Suppressor macrophage (primary cell): ENCODE data around the gene CA11.

Experiments
- DNase-seq, 4 experiments: peaks; one replicate each; pipeline ENCODE4 v3.0.0-alpha.2; 2020 to 2022

The CA11 gene

DNA sequence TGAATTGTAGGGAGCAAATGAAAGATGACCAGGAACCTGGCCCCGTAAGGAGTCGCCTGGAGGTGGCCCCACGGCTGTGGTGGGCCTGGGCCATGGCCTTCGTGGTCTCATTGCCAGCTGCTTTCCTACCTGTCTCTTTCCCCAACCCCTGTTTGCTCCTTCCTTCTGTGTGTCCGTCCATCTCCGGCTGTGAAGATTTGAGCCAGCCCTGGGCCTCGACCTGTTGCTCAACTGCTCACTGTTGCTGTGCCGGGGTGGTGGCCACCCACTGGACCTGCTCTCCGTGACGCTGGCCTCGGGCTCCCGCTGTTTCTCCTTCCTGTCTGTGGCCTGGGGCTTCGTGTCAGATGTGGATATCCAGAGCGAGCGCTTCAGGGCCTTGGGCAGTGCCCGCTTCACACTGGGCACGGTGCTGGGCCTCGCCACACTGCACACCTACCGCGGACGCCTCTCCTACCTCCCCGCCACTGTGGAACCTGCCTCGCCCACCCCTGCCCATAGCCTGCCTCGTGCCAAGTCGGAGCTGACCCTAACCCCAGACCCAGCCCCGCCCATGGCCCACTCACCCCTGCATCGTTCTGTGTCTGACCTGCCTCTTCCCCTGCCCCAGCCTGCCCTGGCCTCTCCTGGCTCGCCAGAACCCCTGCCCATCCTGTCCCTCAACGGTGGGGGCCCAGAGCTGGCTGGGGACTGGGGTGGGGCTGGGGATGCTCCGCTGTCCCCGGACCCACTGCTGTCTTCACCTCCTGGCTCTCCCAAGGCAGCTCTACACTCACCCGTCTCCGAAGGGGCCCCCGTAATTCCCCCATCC lies 17.3 kb downstream of the CA11 start:
- DNase-seq: peak in 1 of 4 experiments; percentile 45

DNA sequence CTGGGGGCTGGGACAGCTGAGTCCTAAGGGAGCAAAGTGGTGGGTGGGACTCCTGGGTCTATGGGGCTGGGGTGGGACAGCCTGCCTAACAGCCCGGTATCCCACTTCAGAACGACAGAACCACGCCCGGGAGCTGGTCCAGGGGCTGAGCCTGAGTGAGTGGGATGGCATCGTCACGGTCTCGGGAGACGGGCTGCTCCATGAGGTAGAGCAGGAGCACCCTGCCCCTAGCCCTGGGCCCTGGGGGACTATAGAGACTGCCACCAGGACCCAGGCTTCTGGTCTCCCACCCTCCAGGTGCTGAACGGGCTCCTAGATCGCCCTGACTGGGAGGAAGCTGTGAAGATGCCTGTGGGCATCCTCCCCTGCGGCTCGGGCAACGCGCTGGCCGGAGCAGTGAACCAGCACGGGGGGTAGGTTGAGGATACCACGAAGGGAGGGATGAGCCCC lies 18.1 kb downstream of the CA11 start:
- no peak for DNase-seq

DNA sequence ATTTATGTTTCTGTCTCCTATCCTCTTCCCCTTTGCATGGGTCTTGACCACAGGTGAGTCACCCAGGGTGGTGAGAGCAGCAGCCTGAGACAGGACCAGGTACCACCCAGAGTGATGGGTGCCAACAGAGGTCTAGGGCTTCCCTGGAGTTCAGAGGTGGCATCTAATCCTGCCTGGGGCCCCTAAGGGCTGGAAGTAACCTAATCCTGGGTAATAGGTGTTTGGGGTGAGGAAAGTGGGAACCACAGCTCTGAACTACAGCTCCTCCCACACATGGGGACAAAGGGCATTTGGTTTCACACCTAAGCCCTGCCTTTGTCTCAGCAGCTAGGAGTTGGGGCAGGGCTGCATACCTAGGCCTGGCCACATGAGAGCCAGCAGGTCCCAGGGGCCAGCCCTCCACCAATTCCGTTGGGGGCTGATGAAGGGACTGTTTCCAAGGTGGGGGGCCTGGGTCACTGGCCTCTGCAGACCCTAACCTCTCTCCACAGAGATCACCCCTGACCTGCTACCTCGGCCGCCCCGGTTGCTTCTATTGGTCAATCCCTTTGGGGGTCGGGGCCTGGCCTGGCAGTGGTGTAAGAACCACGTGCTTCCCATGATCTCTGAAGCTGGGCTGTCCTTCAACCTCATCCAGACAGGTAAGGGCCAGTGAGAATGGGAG lies 18.7 kb downstream of the CA11 start:
- no peak for DNase-seq

DNA sequence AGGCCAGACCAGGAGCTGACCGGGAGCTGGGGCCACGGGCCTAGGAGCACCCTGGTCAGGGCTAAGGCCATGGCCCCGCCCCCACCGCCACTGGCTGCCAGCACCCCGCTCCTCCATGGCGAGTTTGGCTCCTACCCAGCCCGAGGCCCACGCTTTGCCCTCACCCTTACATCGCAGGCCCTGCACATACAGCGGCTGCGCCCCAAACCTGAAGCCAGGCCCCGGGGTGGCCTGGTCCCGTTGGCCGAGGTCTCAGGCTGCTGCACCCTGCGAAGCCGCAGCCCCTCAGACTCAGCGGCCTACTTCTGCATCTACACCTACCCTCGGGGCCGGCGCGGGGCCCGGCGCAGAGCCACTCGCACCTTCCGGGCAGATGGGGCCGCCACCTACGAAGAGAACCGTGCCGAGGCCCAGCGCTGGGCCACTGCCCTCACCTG lies 20.1 kb downstream of the CA11 start:
- no peak for DNase-seq

DNA sequence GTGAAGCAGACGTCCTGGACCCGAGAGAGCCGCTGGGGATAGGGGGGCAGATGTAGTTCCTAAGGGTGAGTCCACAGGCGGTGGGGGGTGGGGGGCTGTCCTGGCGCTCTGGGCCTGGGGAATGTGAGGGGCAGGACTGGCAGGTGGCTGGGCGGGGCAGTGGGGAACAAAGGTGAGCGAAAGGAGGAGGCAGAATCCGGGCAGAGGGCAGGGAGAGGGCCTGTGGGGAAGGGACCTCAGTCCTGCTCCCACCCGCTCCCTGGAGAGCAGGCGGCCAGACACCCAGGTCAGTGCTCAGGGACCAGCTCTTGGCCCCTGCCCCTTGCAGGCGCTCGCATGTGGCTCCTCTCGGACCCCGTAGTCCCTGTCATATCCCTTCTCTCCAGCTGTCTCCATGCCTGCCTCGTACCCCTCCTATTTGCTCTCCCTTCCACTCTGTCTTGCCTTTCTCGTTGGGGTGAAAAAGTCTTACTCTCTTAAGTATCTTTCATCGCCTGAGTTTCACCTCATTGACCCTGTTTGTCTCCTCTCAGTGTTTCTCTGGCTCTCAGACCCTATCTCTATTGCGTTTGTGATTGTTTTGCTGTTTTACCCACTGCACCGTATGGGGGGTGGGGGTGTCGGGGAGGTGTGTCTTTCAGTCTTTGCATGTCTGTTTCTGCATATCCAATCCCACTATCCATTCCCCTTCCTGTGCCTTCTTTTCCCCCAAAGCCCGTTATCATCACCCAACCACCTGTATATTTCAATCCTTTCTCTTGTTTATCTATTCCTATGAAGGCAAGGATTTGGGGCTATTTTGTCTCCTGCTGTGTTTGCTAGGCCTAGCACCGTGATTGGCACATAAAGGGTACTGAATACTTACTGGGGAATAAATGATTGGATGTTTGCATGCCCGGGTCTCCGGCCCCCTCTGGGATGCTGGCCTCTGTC lies 20.9 kb downstream of the CA11 start:
- DNase-seq: no peak

DNA sequence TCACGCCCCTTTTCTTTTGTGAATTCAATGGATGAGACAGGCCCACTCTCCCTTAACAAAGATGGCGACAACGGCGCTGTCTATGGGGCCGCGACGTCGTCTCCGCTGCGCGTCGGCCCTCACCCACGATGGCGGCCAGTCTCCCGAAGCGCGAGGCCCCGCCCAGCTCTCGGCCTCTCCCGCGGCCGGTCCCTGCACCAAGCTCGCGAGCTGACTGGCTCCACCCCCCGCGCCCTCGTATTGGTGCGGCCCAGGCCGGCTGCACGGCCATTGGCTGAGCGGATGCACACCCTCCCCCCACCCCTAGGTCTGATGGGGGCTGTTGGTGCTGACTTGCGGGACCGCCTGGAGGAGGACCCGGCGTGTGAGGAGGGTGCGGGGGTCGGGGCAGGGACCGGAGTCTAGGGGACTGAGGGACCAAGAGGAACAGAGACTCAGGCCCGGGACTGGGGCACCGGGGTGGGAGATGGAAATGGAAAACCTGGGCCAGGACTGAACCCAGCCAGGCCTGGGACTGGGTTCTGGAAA lies 21.9 kb downstream of the CA11 start:
- DNase-seq: peak; percentile 89 to 96 (median 92)

DNA sequence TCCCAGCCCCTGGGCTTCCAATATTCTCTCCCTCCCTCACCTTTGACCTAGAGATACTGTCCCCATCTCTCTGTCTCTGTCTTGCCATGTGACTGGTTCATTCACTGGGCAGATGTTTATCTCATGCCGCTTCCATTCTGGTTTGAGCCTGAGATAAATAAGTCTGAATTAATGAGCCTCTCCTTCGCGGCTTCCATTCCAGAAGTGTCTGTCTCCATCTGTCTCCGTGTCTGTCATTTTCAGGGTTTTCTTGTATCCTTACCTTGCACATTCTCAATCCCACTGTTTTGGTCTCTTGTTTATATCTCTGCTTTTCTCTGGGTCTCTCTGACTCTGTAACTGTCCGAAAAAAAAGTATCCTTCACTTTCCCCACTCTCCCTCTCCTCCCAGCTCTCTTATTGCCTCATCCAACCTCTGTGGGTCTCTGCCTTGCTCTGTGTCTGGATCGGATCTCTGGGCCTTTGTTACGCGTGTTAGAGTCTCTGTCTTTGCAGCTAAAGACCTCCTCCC lies 22.4 kb downstream of the CA11 start:
- DNase-seq: no peak

DNA sequence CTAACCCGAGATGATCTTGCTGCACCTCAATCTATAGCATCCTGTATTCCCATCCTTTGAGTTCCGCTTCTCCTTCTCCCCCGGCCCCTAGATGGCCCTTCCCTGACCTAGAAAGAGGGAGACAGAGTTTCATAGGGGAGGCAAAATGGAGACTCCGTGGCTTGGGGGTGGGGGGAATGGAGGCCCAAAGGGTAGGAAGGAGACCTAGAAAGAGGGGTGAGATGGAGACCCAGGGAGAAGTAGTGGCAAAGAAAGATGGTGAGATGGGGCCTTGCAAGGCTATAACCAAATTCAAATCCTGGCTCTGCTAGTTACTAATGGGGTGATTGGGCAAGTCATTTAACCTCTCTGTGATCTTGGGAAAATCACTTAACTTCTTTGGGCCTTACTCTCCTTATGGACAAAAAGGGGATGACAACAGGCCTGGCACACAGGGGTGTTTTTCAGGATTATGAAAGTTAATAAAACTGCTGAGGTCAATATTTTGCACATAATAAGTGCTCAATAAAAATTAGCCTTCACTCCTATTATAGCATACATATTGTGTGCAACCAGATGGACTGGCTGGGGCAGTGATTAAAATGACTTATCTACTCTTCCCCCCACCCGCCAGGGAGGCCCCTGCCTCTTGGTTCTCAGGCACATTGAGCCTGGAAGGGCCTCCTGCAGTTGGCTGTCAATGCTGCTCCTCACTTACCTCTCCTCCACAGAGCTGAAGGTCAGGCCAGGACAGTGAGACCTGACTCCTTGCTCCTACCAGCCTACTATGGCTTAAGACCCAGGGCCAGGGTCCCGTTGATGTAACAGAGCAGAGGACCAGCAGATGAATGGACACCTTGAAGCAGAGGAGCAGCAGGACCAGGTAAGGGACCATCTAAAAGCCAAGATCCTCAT lies 26.0 kb downstream of the CA11 start:
- peak in 2 of 4 experiments; percentile 31 to 32 for DNase-seq

DNA sequence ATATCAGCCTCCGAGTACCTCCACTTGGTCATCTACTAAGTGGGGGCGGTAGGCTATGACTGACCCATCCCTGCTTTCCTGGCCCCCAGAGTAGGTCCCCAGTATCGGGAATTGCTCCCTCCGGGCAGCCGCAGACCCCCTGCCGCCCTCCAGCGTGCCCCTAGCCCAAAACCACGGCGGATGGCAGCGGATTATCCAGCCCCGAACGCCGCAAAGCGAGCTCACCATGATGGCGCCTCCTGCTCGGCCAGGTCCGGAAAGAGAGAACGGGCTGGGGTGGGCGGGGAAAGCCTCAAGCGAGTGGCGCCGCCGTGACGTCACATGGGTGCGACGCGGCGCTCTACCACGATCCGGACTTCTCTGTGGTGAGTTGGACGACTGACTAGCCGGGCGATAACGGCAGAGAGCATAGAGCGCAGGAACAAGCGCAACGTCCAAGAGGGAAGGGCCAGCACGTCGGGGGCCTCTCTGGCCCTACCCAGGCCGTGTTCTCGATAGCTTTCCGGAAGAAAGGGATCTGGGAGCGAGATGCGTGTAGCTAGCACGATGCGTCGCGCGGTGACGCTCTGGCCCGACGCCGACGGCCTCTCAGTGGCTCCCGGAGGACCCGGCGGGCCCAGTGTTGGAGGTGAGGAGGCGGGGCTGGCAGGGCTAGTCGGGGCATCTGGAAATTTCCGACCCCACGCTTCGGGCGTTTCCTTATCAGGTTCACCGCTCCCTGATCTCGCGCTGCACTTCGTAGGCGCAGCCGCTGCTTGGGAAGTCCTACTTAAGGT lies 26.9 kb downstream of the CA11 start, which contains the start of the genes RPL18 and SPHK2:
Gene RPL18, minus strand, starts transcription at position 263 of the 776 bp plus-strand sequence. Its CDS starts 35 bp downstream, at position 228.
Gene SPHK2, plus strand, starts transcription at position 591 of the 776 bp plus-strand sequence. CDS start 1,009 bp downstream, outside the sequence.
- peak; percentile 99 for DNase-seq

DNA sequence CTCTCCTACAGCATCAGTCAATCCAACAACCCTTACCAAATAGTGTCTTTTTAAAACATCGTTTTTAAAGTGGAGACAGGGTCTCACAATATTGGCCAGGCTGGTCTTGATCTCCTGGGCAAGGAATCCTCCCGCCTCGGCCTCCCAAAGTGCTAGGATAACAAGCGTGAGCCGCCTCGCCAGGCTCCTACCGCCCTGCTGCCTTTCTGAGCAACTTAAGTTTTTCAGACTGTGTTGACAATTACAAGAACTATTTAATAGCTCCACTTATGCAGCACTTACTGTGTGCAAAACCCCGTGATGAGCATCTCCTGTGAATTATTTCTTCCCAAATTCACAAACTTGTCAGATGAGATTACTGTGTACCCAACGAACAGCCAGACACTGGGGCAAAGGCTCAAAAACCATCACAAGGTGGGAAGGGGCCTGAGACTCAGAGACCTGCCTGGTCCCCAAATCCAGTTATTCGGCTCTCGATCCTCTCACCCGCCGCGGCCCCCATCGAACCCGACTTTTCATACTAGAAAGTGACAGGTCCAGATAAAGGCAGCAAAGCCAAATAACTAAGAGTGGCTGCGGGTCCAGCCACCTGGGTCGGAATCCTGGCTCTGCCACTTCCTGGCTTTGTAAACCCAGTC lies 27.6 kb downstream of the CA11 start:
- peak in 1 of 4 experiments; percentile 35 for DNase-seq

DNA sequence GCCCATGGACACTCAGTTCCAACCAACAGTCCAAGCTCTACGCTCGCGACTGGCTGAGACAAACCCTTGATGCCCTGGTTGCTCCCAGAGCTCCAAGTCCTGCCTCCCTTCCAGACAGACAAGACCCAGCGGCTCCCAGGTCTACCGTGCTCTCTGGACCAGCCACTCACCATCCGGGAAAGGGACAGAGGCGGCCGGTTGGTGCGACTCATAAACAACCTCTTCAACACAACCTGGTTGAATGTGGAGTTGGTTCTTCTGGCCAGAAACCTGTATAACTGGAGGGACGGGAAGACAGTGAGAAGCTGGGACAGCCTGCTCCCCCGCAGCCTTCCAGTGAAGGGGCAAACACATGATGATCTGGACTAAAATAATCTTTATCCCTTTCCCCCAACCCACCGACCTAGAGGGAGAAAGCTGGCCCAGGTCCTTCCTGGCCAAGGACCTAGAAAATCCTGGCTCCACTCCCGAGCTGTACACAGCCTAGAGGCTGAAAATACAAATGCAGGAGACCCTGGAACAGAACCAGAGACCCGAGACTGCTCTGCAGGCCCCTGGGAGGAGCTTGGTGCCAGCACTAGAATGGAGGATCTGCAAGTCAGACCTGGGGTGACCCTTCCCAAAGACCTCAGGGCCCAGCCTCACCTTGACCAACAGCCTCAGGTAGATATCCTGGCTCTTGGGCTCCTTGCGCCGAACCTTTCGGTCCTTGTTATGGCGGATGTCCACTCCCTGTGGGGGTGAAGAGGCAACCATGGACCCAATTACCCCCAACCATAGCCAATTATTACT lies 28.6 kb downstream of the CA11 start:
- no peak for DNase-seq

DNA sequence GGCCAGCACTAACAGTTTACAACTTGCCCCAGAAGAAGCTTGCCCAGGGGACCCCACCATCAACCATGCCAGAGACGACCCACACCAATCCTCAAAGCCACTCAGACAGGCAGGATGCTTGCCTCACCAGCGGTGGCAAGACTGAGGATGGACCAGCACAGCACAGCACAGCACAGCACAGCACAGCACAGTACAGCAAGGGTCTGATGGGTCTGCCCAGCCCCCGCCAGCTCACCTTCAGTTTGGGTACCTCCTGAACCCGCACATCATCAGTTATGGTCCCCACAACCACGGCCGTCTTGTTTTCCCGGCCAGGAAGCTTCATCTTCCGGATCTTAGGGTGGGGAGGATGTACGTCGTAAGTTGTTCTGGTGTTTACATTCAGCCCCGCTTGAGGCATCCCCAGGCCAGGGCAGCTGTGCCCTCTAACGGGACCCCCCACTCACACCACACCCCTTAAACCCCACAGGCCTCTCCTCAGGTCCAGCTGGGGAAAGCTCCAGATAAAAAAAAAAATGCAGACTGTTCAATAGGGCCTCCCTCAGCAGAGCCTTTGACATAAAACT lies 29.4 kb downstream of the CA11 start:
- no peak for DNase-seq

DNA sequence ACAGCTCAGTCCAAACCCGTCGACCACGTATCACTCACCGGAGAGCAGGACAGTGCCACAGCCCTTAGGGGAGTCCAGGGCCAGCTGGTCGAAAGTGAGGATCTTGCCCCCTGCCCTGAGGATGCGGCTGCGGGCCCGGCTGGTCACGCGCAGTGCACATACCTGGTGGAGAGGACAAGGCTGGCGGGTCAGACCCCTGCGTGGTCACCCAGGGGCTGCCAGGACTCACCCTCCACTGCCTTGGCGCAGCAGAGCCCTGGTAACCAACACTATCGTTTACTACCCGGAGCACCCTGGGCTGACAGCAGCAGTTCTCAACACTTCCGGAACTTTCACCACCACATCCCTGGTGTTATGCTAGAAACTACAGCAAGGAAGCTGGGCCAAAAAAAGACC lies 29.9 kb downstream of the CA11 start:
- DNase-seq: no peak

DNA sequence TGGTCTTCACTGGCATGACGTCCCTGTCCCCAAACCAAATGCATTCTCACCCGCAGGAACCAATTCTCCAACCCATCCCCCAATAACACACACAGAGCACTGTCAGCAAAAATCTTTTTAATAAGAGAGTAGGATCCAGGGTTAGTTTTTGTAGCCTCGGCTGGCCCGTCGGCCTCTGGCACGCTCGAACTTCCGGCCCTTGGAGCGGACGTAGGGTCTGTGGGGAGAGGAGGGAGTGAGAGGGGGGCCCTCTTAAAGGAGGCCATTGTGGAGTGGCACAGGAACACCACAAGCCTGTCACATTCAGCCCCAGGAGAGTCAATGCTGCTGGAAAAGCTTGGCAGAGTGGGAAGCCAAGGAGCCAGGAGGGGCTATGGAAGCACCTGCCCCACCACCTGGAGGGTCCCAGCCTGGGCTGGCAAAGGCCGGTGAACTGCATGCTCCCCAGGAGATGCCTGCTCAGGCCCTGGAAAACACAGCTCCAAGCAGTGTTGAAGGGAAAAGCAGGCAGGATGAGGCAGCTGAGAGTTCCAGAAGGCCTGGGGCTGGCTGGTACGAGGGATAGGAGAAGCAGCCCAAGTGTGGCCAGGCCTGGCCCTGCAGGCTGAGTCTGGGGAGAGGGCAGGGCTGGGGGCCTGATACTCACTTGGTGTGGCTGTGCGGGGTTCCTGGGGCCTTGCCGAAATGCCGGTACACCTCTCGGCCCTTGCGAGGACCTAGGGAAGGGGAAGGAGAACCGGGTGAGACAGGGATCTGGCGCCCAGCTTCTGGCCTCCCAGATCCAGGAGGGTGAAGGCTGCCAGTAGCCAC lies 30.6 kb downstream of the CA11 start:
- DNase-seq: no peak

DNA sequence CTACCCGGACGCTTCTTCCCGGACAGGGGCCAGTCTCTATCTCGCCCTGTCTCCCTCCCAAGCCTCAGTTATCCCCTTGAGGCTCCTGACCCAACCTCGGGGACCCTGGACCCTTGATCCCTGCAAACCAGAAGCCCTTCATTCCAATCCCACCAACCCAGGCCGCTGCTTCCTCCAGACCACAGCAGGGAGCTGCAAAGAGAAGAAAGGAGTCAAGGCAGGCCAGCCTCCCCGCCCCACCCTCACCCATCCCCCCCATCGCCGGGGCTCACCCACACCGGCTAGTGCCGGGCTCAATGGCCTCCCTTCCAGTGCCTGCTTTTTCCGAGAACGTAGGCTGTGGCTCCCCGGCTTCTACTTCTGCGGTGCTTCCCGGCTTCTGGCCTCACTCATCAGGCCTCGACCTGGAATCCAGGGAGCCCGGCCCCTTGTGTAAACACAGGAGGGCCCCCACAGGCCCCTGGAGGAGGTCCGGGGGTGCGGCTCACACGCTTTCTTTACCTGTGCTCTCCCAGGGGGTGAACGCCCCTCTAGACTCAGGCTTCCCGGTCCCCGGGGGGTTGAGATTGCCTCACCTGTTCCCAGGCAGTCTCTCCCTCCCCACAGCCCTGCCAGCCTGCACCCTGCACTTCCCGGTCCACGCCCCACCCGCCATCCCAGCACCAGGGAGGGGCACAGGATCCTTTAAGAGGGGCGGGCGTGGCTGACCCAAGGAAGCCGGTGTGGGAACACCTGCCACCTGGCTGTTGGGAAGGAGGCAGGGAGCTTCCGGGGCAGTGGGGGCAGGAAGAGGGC lies 31.4 kb downstream of the CA11 start, which contains the start of gene FAM83E:
Gene FAM83E, minus strand, starts transcription at position 641 of the 795 bp plus-strand sequence. CDS start 1,704 bp downstream, outside the sequence.
- DNase-seq: no peak

DNA sequence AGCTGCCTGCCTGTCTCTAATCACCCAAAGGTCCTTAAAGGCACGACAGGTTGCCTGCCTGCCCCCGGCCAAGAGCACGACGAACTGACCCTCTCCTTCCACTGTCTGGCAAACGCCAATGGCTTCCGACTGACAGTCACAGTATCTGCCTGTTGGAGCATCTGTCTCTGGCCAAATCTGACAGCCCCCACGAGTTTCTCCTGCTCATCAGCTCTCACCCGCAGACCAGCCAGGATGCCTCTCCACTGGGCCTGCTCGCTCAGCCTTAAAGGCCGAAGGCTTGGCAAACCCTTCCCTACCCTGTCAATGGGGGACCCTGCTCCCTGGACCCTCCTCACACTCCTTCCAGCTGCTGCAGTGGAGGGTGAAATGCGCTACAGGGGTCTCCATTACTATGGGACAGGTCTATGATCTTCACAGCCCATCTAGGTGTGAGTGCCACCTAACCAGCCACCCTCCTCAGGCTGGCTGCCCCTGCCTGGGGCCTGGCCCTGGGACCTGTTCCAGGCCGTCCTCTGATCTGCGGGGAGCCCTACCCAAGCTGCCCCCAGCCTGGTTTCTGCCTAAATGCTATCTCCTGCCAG lies 32.0 kb downstream of the CA11 start:
- DNase-seq: no peak
